T47D (cell line): ENCODE results near the gene SCGB2A2.

Source experiments
- DNase-seq, 2 experiments: peaks; one replicate each; pipeline versions ENCODE4 v3.0.0 to v3.0.0-alpha.2; 2011 to 2012; ENCODE audit warnings: low read depth in 1 of 2, low spot score in 1 of 2
- JUND ChIP-seq: IDR thresholded peaks from 2 replicates; pipeline ENCODE4 v1.6.1; 2012; ENCODE audit warnings: low read depth
- in situ Hi-C: cut with HindIII; loops from 2 replicates; pipeline ENCODE4 v1.10.0; 2016; ENCODE audit warnings: low sequenced_read_pairs, low pct_unique_long_range_greater_than_20kb

Gene SCGB2A2

GRCh38 chr11:62322524-62322923, 52.6 kb downstream of the SCGB2A2 start:
- in situ Hi-C loops = no loop called here
- no peak for DNase-seq
- TF ChIP-seq JUND = no peak
